Mesodermal cell (in vitro differentiated cells): ENCODE results near the gene PGBD5.

ENCODE experiments used
- H3K27ac ChIP-seq: 2 replicates; pipeline ENCODE4 v1.7.0; 2013; ENCODE audit warnings: mild to moderate bottlenecking, low read depth, low read length, moderate library complexity; ENCODE audit not compliant: severe bottlenecking
- H3K36me3 ChIP-seq: 2 replicates; pipeline ENCODE4 v1.7.1; 2013; ENCODE audit warnings: mild to moderate bottlenecking, low read length, moderate library complexity; ENCODE audit not compliant: control insufficient read depth, insufficient read depth
- H3K4me1 ChIP-seq: one replicate; pipeline ENCODE4 v1.7.1; 2013; ENCODE audit warnings: mild to moderate bottlenecking, low read length; ENCODE audit not compliant: insufficient read depth, control insufficient read depth, poor library complexity, severe bottlenecking
- H3K4me3 ChIP-seq: 2 replicates; pipeline ENCODE4 v1.7.0; 2013; ENCODE audit warnings: low read length, control low read depth, mild to moderate bottlenecking; ENCODE audit not compliant: insufficient read depth, poor library complexity, severe bottlenecking; ENCODE audit errors: extremely low read depth
- H3K9me3 ChIP-seq: 2 replicates; pipeline ENCODE4 v1.7.1; 2013; ENCODE audit warnings: mild to moderate bottlenecking, low read length, moderate library complexity; ENCODE audit not compliant: control insufficient read depth
- WGBS, 2 experiments: methylation state at CpG; one replicate each; pipeline ENCODE4 v1.1.5; 2013; ENCODE audit warnings: missing lambda C conversion rate in 2 of 2; ENCODE audit not compliant: insufficient coverage in 2 of 2; 5-methylcytosine and 5-hydroxymethylcytosine counted together

The PGBD5 gene

DNA sequence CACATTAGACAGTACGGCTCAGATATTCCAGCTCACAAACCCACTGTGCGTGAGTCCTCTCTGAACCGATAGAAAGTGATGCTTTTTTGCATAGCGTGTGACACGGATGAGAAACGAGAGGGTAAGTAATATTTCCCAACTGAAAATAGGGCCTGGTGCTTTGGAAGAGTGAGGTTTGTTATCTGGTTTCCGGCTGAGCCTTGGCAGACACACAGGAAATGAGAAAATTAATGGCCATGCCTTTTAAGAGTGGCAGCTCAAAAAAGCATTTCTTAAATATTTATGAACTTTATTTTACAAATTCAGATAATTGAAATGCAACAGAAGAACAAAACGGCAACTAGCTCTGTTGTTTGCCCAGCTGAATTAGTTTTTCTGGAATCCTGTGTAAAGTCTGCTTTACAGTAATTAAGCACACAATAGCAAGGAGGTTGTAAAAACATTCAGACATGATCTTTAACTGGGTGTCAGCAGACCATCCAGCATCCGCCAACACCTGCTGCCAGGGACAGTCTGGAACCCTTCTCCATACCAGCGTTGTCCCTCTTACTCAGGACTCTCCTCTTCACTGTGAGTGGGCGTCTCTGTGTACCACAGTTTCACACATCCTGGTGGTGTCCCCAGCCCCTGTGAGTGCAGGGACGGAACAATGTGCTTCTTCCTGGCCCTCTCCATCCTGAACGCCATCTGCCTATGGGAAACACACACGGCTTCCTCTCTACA lies 155.4 kb downstream of the PGBD5 start:
- Histone ChIP-seq H3K27ac (no peak overlapping the region), H3K36me3 (peaks cover 34% of the 10 kb centered on the region), H3K4me1 (no peaks in the 10 kb centered on the region), H3K9me3 (no peaks in the 10 kb centered on the region), H3K4me3 (no peak overlapping the region)
- WGBS, 2 experiments: 92 to 96% methylated on average over 13 of the region's 14 CpGs

DNA sequence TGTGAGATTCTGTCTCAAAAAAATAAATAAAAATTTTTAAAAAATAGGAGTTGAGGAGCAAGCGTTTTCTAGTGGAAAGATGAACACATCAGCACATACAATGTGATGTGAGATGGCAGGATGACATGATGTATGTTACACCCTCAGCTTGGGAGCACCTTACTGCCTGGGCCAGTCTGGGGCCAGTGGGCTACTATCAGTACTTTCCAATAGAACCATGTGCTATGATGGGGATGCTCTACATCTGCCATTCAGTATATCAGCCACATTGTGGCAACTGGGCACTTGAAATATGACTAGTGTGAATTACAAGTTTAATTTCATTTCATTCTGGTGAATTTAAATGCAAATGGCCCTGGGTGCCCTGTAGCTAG lies 156.0 kb downstream of the PGBD5 start:
- peaks cover 40% of the 10 kb centered on the region for H3K36me3 ChIP-seq
- no peak overlapping the region for H3K27ac ChIP-seq
- no peak overlapping the region for H3K4me3 ChIP-seq
- H3K9me3 ChIP-seq: no peaks in the 10 kb centered on the region
- H3K4me1 ChIP-seq: no peaks in the 10 kb centered on the region
- no CpG with 5 or more reads among the region's 1 CpG for WGBS, 2 experiments

DNA sequence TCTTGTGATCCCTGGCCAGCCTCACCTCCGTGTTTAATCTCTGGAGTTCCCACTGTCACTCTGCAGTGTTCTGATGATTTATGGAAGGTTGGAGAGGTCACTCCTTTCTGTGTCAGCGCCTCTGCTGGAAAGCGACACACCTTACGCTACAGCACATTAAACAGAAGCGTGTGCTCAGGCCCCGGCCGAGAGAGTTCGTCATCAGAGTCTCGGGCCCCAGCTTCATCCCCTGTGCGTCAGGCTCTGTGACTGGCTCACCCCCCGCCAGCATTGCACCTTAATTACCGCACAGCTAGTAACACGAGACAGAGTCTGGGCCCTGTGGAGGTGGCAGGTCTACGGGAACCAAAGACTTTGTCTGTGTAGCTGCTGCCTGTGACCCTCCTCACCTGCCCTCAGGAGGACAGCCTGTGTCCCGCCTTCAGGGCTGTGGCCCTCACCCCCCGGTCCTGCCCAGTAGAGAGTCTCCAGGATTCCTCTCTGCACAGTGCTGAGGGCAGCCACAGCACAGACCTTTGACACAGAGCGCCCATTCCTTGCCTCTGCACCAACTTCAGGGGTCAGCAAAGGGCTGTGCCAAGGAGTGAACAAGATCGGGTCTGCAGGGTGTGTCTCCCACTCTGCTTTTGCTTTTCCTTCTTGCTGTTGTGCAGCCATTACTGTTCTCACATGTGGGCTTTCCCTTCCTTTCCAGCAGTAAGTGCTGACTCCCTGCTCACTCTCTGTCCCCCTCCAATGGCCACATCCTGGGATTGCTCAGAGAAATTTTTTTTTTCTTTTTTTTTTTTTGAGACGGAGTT lies 157.6 kb downstream of the PGBD5 start:
- Histone ChIP-seq H3K36me3 (peaks cover 46% of the 10 kb centered on the region), H3K27ac (no peak overlapping the region), H3K9me3 (no peaks in the 10 kb centered on the region), H3K4me1 (no peaks in the 10 kb centered on the region), H3K4me3 (no peak overlapping the region)
- 89 to 90% methylated on average over 15 to 17 of the region's 19 CpGs for WGBS, 2 experiments

DNA sequence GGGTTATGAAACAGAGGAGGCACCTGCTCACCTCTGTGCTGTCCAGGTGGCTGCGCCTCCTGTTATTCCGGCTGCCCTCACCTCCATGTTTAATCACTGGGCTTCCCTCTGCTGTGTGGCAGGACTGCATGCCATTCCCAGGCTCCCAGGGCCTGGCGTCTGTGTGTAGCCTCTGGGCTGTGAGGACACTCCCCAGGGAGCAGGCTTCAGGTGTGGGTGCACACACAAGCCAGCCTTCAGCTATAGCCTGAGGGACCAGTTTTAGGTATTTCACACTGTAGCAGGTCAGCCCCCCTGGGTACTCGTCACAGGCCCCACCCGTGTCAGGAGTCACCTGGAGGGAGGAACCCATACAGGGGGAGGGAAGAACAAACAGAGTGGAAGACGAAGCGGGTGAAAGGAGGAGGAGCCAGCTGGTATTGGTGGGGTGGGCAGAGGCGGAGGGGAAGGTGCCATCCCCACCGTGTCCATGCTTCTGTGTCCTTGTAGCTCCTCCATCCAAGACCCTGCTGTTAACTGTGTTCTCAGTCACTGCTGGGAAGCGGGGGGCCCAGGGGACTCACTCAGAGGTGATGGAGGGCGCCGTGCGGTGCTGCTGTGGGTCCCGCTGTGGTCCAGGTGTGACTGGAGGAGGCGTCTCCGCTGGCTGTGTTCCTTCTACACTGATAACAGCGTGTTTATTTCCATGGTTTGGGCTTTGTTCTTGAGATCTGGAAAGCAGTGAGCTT lies 158.6 kb downstream of the PGBD5 start:
- H3K9me3 ChIP-seq: no peaks in the 10 kb centered on the region
- no peak overlapping the region for H3K27ac ChIP-seq
- H3K4me3 ChIP-seq: no peak overlapping the region
- H3K36me3 ChIP-seq: peaks cover 55% of the 10 kb centered on the region
- no peaks in the 10 kb centered on the region for H3K4me1 ChIP-seq
- 92 to 93% methylated on average over 13 to 17 of the region's 17 CpGs for WGBS, 2 experiments

DNA sequence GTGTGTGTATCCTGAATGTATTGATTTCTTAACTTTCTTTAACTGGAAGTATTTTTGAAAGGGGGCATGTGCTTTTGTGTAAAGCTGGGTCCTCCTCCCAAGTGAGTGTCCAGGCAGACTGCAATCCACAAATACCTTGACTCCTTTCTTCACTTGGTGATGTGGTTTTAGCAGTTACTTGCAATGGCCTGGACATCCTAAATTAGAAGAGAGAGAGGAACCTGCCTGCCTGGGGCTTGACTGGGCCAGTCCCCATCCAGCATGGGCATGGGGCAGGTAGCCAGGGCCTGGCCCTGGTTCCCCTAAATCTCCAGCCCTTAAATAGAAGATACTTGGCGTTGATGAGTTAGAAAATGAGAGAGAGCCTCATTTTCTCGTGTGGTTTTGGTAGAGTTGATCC lies 159.7 kb downstream of the PGBD5 start:
- H3K4me1 ChIP-seq: no peaks in the 10 kb centered on the region
- WGBS, 2 experiments: 40 to 60% methylated on average over 1 to 2 of the region's 2 CpGs
- H3K9me3 ChIP-seq: no peaks in the 10 kb centered on the region
- no peak overlapping the region for H3K4me3 ChIP-seq
- peaks cover 58% of the 10 kb centered on the region for H3K36me3 ChIP-seq
- no peak overlapping the region for H3K27ac ChIP-seq

DNA sequence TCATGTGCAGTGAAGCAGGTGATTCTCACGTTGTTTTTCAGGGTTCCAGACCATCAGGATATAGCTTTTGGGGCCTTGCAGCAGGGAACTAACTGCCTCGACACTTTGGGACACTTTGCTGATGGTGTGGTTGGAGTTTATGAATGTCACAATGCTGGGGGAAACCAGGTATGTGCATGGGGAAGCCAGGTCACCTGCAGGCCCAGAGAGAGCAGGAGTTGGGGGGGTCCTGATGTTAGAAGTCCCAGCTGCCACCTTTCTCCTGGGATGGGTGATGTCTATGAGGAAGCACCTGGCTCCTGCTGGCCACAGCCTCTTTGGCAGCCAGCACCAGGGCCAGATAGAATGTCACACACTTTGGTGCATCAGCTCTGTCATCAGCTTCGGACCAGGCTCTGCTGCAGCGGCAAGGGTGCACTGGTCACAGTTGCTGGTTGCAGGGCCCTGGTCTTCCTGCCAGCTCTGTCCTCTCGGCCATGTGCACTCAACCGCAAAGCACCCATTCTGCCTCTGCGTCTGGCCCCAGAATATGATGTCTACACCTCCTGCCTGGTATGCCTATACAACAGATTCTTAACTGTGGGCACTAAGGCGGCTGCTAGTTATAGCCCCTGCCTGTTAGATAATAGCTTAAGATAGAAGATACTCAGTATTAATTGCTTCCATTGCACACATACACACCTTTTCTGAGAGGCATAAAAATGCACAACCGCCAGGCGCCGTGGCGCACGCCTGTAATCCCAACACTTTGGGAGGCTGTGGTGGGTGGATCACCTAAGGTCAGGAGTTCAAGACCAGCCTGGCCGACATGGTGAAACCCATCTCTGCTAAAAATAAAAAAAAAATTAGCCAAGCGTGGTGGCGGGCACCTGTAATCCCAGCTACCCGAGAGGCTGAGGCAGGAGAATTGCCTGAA lies 160.7 kb downstream of the PGBD5 start:
- H3K36me3 ChIP-seq: peaks cover 53% of the 10 kb centered on the region
- H3K9me3 ChIP-seq: no peaks in the 10 kb centered on the region
- no peaks in the 10 kb centered on the region for H3K4me1 ChIP-seq
- 91 to 93% methylated on average over 10 to 15 of the region's 17 CpGs for WGBS, 2 experiments
- H3K4me3 ChIP-seq: no peak overlapping the region
- H3K27ac ChIP-seq: no peak overlapping the region
